Measurements from ENCODE around the gene UBE2D2.

DNA sequence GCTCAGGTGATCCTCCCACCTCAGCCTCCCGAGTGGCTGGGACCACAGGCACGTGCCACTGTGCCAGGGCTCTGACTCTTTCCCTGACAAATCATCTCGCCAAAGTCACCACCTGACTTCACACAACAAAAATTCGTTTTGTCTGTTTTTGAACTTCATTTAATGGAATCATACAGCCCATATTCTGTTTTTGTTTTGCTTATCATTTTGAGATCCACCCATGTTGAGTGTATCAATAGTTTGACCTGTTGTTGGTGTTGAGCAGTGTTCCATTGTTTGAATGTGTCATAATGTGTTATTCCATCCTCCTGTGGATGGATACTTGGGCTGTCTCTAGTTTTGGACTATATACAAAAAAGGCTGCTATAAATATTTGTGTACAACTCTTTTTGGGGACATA is 6.9 kb upstream of the UBE2D2 start:
- TF ChIP-seq, protein P1, sequence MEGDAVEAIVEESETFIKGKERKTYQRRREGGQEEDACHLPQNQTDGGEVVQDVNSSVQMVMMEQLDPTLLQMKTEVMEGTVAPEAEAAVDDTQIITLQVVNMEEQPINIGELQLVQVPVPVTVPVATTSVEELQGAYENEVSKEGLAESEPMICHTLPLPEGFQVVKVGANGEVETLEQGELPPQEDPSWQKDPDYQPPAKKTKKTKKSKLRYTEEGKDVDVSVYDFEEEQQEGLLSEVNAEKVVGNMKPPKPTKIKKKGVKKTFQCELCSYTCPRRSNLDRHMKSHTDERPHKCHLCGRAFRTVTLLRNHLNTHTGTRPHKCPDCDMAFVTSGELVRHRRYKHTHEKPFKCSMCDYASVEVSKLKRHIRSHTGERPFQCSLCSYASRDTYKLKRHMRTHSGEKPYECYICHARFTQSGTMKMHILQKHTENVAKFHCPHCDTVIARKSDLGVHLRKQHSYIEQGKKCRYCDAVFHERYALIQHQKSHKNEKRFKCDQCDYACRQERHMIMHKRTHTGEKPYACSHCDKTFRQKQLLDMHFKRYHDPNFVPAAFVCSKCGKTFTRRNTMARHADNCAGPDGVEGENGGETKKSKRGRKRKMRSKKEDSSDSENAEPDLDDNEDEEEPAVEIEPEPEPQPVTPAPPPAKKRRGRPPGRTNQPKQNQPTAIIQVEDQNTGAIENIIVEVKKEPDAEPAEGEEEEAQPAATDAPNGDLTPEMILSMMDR (IDR thresholded peaks at IDR 0.05; ENCODE audit: low read depth, low read length): no peak
- TF ChIP-seq EZH2phosphoT487 (IDR thresholded peaks at IDR 0.05; ENCODE audit: low read depth): no peak

Data from OCI-LY3 (cell line).